Astrocyte of the spinal cord (primary cell): ENCODE measurements around the gene TET2.

Experiments used
- DNase-seq: peaks from one replicate; pipeline ENCODE4 v3.0.0; 2011; ENCODE audit warnings: low read depth, low spot score
- H3K4me3 ChIP-seq: 2 replicates; pipeline ENCODE4 v1.5.1; 2011; ENCODE audit warnings: low read depth, mild to moderate bottlenecking, low read length, moderate library complexity
- in situ Hi-C: cut with HindIII; loops from 2 replicates; pipeline ENCODE4 v1.10.0; 2017; ENCODE audit warnings: low sequenced_read_pairs
- TF ChIP-seq, protein P1 (sequence below): IDR thresholded peaks from 2 replicates; pipeline ENCODE4 v1.5.1; 2012; ENCODE audit warnings: low read depth, mild to moderate bottlenecking, low read length, inconsistent platforms

The TET2 gene

DNA sequence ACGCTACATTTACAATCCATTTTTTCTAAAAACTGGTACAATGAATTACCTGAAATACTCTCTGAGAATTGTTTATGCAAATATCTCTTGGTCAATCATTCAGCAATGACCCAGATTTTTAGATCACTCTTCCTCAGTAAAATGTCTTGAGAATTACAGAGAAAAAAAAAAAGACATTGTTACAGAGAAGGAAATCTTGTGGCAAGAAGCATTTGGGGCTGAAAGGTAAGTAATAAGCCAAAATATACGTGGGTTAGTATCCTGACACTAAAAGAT is 19.6 kb upstream of the TET2 start:
- in situ Hi-C loops: no loop called here
- DNase-seq: no peak
- TF ChIP-seq, protein P1, sequence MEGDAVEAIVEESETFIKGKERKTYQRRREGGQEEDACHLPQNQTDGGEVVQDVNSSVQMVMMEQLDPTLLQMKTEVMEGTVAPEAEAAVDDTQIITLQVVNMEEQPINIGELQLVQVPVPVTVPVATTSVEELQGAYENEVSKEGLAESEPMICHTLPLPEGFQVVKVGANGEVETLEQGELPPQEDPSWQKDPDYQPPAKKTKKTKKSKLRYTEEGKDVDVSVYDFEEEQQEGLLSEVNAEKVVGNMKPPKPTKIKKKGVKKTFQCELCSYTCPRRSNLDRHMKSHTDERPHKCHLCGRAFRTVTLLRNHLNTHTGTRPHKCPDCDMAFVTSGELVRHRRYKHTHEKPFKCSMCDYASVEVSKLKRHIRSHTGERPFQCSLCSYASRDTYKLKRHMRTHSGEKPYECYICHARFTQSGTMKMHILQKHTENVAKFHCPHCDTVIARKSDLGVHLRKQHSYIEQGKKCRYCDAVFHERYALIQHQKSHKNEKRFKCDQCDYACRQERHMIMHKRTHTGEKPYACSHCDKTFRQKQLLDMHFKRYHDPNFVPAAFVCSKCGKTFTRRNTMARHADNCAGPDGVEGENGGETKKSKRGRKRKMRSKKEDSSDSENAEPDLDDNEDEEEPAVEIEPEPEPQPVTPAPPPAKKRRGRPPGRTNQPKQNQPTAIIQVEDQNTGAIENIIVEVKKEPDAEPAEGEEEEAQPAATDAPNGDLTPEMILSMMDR: no peak

DNA sequence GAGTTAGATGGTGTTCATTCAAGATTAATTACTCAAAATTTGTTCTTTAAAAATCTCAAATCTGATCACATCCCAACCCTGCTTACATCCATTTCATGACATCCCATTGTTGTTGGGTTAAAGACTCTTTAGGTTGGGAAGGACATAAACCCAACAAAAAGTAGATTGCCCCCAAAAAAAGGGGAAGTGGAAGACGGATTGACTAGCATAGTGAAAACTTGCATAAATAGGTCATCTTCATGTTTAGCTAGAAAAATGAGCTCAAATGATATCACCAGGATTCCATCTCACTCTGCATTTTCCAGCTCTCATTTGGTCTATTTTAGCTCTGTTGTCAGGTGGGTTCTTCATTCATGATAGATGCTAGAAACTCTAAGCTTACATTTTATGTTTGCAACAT is 18.5 kb upstream of the TET2 start:
- DNase-seq: no peak
- TF ChIP-seq, protein P1: no peak
- H3K4me3 ChIP-seq: no peak overlapping the region
- in situ Hi-C loops: no loop called here

More for the DNA sequence above, 19.6 kb upstream of the TET2 start:
- H3K4me3 ChIP-seq: no peak overlapping the region

DNA sequence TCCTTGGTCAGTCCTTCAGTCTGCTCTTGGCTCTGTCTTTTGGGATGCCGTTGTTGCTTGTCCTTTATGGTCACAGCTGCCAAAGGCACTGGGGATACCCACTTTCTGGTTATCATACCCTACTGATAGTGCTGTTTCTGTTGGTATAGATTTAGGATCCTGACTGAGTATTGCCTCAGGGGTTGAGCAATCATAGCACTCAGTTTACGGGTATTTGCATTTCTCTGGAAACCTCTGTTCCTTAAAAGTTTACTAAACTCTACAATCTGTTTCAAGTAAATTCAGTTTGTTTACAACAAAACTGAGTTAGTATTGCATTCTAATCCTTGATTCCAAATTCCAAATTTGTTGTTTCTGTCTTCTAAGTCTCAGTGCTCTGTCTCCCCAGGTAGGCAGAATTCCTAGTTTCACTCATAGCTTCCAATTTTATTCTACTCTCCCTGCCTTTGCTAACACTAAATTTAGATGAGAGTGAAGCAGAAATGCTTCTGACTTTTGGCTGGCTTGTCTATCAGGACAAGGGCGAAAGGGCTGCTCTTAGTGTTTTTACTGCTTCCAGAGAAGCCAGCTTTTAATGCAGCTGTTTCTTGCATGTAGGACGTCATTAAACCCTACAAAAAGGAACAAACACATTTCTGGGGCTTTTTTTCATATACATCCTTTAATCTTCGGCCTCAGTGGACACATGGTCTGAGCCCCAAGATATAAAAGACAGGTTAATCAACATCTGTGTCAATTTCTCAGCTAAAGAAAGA is 17.2 kb upstream of the TET2 start:
- no peak for DNase-seq
- H3K4me3 ChIP-seq: no peak overlapping the region
- in situ Hi-C loops: no loop called here
- TF ChIP-seq, protein P1: no peak

DNA sequence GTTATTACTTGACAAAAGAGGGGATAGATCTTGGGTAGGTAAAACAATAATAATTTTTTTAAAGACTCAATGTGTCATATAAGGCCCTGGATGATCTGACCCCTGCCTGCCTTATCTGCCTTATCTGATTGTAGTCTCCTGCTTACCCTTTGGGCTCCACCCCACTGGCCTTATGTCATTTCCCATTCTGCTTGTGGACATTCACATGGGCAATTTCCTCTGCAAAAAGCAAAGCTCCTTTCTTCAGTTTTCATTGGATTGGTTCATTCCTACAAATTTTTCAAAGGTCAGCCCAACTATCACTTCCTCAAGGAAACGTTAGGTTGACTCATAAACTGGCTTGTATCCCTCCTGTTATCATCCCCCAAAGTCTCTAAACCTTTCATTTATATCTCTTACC is 15.7 kb upstream of the TET2 start:
- TF ChIP-seq, protein P1: no peak
- in situ Hi-C loops: no loop called here
- no peak overlapping the region for H3K4me3 ChIP-seq
- no peak for DNase-seq

DNA sequence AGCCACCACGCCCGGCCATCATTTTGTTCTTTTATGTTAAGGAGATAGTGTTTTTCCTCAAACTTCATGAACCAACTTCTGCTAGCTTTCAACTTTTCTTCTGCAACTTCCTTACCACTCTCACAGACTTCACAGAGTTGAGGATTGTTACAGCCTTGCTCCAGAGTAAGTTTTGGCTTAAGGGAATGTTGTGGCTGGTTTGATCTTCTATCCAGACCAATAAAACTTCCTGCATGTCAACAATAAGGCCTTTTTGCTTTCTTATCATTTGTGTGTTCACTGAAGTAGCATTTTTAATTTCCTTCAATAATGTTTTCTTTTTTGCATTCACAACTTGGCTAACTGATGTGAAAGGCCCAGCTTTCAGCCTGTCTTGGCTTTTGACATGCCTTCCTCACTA is 12.7 kb upstream of the TET2 start:
- no peak for DNase-seq
- in situ Hi-C loops: no loop called here
- TF ChIP-seq, protein P1: no peak
- H3K4me3 ChIP-seq: no peak overlapping the region

DNA sequence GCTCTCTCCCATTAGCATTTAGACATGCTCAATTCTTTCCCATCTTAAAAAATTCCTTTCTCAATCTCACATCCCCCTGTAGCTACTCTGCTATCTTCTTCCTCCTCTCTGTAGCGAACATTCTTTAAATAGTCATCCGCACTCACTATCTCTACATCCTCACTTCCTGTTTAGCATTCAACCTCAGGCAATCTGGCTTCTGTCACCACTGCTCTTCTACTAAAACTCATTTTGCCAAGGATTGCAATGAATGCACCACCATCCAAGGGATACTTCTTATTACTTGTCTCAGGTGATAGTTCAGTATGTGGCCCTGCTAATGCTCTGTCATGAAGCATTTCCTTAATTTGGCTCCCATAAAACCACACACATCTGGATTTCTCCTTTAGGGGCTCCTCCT is 10.9 kb upstream of the TET2 start:
- H3K4me3 ChIP-seq: no peak overlapping the region
- no peak for DNase-seq
- TF ChIP-seq, protein P1: no peak
- in situ Hi-C loops: no loop called here
